ENCODE measurements around the gene KIF7. TPM values are rescaled to one million over a fixed set of nuclear protein-coding genes. Genes with fewer than 3 reads are reported as not detected.

KIF7 gene
- total and polyA plus RNA-seq, 2 of the 4 experiments (the other 2 are of a cell fraction): 5.0 to 9.0 TPM

- no peak overlapping the region for H3K4me3 ChIP-seq (ENCODE audit: insufficient read depth, low read depth, low read length)
- TF ChIP-seq RFX5 (IDR thresholded peaks at IDR 0.05; ENCODE audit: low read depth, low read length) (no peak), MAFK (IDR thresholded peaks at IDR 0.05; ENCODE audit: low read depth, low read length) (no peak), ELK1 (IDR thresholded peaks at IDR 0.05; ENCODE audit: borderline replicate concordance, low read depth, low read length) (no peak), CEBPB (IDR thresholded peaks at IDR 0.05; ENCODE audit: low read depth, low read length) (no peak), POLR2A (IDR thresholded peaks at IDR 0.05; ENCODE audit: low read depth, low read length) (no peak), BHLHE40 (IDR thresholded peaks at IDR 0.05; ENCODE audit: low read depth, low read length) (no peak), RCOR1 (IDR thresholded peaks at IDR 0.05; ENCODE audit: insufficient replicate concordance, low read length) (no peak)
- no peak overlapping the region for H3K4ac ChIP-seq (ENCODE audit: low read depth, low read length)
- H3K27me3 ChIP-seq (ENCODE audit: control insufficient read depth, insufficient read depth, low read length): no peaks in the 10 kb centered on the region
- H3K23ac ChIP-seq (ENCODE audit: low read depth, low read length): no peak overlapping the region
- BruUV-seq (replicated peaks): no TSS peak
- H3K4me2 ChIP-seq (ENCODE audit: low read depth, low read length): no peak overlapping the region
- H4K8ac ChIP-seq (ENCODE audit: low read depth in 2 of 2, low read length in 2 of 2): no peak overlapping the region
- no peak overlapping the region for H2AFZ ChIP-seq (replicated peaks; ENCODE audit: low read length, poor library complexity)
- peaks cover 11% of the 10 kb centered on the region for H3K4me1 ChIP-seq (ENCODE audit: control insufficient read depth, insufficient read depth, low read length)
- dilution Hi-C loops (cut with HindIII; ENCODE audit: low sequenced_read_pairs, unreplicated experiment): no loop called here
- no peak overlapping the region for H3K18ac ChIP-seq (ENCODE audit: low read depth, low read length)
- H2BK120ac ChIP-seq (ENCODE audit: low read depth, low read length): no peak overlapping the region
- 100% methylated on average over 1 of the region's 5 CpGs; no CpG with 5 or more reads in 1 of the 2 experiments for WGBS, 2 experiments (ENCODE audit: extremely low coverage in 2 of 2, insufficient read length in 1 of 2)
- H3K27ac ChIP-seq (ENCODE audit: insufficient read depth, low read length): no peak overlapping the region
- H2BK15ac ChIP-seq (ENCODE audit: low read depth, low read length): no peak overlapping the region
- no peak overlapping the region for H4K5ac ChIP-seq (ENCODE audit: low read depth, low read length)
- no peak overlapping the region for H3K56ac ChIP-seq (ENCODE audit: extremely low read depth, insufficient read depth, low read length)
- no peak overlapping the region for H2AK9ac ChIP-seq (replicated peaks; ENCODE audit: low read depth, low read length, poor library complexity)
- H2BK20ac ChIP-seq (ENCODE audit: low read depth, low read length): no peak overlapping the region
- intact Hi-C loops (cut with micrococcal nuclease): no loop called here
- DNase-seq: no peak
- no peak overlapping the region for H4K91ac ChIP-seq (ENCODE audit: insufficient read depth, low read depth, low read length)
- peaks cover 11 to 30% of the 10 kb centered on the region in 2 experiments for H3K79me1 ChIP-seq (ENCODE audit: low read depth in 1 of 2, low read length in 2 of 2)
- no peaks in the 10 kb centered on the region for H3K9me3 ChIP-seq (ENCODE audit: control insufficient read depth, insufficient read depth, low read length)
- no peak overlapping the region for H3K9ac ChIP-seq (ENCODE audit: low read depth, low read length)
- no peaks in the 10 kb centered on the region for H3K36me3 ChIP-seq (ENCODE audit: control insufficient read depth, insufficient read depth, low read length)
- ChIA-PET POLR2A (ENCODE audit: unreplicated experiment) (no interaction called here), CTCF (interaction anchor here (0.5 to 1.1 kb wide), 2 partner anchors 8 to 13 kb away, joined by 3 read pairs; no protein-coding TSS in a partner anchor)
- in situ Hi-C loops (cut with MboI; ENCODE audit: low sequenced_read_pairs): no loop called here
- peaks cover 14% of the 10 kb centered on the region for H3K9me1 ChIP-seq (ENCODE audit: insufficient read depth, low read length)
- no peak for ATAC-seq (ENCODE audit: low read depth)
- no peak overlapping the region for H2AK5ac ChIP-seq (ENCODE audit: low read depth, low read length)
- no peak overlapping the region for H3K14ac ChIP-seq (replicated peaks; ENCODE audit: low read depth, low read length)
- peaks cover 8% of the 10 kb centered on the region; the same call in 1 of the 2 replicates for H4K20me1 ChIP-seq (ENCODE audit: insufficient read depth, low read length)
- no peak overlapping the region for H2BK5ac ChIP-seq (ENCODE audit: low read depth, low read length, poor library complexity, severe bottlenecking)
Measured at GRCh38 chr15:89657686-89658200, 2.5 kb upstream of the KIF7 start.
